GM18502 (cell line): ENCODE measurements around the gene LAD1.

Source experiments
- ATAC-seq: cut with Tn5 transposase; IDR thresholded peaks from one replicate; pipeline ENCODE4 v1.9.1; 2021; ENCODE audit warnings: mild to moderate bottlenecking; ENCODE audit not compliant: unreplicated experiment, poor library complexity

Gene LAD1

DNA sequence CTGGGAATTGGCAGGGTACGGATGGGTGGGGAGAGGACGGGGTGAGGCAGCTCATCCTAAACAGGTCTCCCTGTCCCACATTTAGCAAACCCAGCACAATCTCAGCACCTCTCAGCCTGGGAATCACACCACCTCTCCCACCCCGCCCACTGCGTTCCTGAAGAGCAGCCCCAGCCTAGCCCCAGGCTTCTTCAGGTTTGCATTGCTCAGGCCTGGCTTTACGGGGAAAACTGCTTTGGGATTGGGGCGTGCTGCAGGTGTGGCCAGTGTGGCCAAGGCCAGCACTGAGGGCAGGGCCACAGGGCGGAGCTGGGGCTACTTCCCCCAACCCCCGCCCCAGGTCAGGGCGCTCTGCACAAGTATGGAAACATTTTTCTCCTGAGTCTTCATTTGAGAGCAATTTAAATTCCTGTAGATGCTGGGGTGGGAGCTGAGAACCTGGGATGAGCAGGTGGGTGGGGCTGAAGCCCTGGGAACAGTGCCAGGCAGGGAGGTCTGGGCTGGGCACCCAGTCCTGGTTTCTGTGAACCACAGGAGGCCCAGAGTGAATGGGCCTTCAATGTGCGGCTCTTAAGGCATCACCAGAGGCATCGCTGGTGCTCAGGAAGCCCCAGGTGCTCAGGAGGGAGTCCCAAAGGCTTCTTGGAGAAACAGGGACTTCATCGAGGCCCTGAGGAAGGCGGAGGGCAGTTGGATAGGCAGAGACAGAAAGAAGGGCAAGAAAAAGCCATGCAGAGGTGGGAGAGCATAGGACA lies 45.8 kb downstream of the LAD1 start:
- ATAC-seq = no peak

DNA sequence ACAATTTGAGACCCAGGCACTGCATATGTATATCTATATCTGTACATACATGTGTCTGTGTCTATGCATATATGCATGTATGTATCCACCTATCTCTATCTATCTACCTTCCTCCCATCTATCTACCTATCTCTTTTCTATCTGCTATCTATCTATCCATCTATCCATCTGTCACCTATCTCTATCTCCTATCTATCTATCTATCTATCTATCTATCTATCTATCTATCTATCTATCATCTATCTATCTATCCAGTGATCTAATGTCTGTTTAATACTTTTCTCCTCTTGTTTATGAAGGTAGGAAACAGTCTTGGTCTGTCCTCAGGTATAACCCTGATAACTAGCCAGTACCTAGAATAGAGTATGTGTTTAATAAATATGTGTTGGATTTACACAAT lies 47.5 kb downstream of the LAD1 start:
- no peak for ATAC-seq

DNA sequence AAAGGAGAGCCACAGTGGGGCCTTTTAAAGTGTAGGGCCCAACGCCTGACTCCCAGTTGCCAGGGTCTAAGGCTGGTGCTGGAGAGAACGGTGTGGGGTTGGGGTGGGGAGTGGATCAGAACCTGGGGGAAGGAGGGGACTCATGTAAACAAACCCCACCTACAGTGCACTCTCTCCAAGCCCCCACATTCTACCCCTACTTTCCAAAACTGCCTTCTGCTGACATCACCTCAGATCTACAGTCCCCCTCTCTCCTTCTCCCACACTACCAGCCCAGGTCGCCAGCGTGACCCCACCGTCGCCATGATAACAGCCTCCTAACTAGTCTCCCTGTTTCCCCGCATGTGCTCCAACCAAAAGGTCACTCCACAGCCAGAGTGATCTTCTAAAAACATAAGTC lies 48.2 kb downstream of the LAD1 start:
- no peak for ATAC-seq

DNA sequence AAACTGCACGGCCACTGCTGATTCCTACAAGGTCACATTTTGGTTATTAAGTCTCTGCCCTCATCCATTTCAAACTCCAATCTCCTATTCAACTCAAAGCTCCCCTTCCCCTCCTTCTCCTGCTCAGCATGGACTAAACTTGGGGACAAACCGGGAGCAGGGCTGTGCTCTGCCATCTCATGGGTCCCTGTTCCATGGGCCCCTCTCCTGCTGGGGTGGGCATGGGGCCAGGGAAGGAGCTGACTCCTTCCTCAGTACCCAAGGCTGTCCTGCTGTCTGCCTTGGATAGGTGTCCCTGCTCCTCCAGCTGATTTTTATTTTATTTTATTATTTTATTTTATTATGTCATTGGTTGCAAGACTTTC lies 48.8 kb downstream of the LAD1 start:
- ATAC-seq = no peak

DNA sequence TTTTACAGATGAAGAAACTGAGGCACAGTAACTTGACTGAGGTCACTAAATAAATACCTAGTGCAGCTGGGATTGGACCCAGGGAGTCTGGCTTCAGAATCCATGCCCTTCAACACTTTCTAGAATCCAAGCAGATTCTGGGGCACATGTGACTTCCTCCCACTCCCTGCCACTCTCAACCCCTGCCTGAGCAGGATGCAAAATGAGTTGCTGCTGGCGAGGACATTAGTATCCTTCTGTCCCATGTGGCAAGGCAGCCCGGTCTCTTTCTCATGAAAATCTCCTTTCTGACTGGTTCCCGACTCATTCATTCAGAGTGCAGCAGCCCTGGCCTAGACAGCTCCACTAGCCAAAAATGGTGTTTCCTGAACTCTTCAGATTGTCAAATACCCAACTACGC lies 50.0 kb downstream of the LAD1 start:
- no peak for ATAC-seq

DNA sequence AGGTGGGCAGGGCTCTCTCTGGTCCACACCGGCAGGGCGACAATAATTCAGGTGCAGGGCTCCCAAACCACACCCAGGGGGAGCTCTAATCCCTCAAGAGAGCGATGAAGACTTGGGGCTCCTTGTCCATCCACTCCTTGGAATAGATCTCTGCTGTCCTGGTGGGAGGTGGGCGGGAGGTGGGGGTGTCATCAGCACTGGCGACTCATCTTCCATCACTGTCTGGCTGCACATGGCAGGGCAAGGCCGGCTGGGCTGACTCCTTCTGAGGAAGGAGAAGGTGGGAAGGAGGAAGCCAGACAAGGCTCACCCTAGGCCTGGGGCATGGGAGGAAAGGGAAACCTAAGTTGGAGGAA lies 50.9 kb downstream of the LAD1 start:
- ATAC-seq = no peak

DNA sequence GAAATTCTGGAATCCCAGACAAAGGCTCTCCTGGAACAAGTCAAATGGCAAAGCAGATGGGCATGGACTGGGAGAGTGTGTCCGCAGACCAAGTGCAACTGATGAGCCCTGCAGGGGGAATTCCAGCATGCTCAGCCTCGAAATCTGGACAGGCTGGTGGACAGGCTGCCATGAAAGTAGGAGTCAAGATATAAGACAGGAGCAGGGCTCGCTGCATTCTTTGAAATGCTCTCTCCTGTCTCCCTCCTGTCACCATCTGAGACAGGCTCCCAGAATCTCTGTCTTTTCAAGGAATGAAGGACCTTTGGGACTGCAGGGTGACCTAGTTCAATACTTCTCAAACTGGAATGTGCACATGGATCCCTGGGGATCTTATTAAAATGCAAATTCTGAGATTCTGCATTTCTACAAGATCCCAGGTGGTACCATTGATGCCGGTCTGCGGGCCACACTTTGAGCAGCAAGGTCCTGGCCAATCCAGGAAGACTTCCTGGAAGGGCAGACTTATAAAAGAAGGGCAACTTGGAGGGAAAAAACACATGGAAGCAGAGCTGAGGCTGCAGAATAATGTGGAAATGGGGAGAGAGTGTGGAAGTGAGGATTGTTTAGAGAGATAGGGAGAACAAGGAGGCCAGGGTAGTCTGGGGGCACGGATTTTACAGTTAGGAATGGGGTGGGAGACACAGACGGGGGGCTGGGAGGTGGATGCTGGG lies 51.5 kb downstream of the LAD1 start:
- no peak for ATAC-seq

DNA sequence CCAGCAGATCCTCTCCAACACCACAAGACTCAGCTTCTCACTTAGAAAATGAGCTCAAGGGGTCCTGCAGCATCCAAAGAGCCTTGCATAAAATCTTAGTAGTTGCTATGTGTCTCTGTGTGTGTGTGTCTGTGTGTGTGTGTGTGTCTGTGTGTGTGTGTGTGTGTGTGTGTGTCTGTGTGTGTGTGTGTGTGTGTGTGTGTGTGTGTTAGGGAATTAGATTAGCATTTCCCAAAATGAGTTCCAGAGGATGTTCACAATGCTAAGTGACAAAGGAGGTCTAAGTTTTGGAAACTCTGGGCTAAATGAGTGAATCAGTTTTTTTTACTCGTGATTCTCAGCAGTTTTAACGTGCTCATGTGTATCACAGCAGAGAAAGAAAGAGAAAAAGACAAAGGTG lies 52.1 kb downstream of the LAD1 start:
- ATAC-seq = no peak

DNA sequence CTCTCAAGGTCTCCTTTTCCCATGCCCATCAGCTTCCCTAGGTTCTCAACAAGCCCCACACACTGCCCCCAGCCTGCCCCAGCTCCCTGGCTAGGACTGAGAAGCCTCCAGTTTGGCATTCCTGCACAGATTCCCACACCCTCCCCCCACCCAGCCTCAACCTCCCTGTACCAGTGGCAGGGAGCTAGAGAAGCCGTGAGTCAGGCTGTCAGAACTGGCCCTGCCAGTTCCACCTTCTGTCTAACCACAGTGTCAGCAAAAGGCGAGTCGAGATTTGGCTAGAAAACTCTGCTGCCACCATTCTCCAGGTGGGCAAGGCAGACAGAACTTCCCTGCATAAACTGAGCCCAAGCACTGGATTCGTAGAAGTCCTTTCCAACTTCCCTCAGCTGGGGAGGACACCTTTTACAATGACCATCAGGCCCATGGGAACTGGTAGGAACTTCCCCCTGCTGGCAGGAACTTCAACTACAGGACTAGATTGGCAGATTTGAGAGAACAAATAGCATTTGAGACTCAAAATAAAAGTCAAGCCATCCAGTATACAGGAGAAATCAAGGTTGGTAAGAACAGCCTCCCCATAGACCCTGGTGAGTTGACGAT lies 52.7 kb downstream of the LAD1 start:
- ATAC-seq = no peak

DNA sequence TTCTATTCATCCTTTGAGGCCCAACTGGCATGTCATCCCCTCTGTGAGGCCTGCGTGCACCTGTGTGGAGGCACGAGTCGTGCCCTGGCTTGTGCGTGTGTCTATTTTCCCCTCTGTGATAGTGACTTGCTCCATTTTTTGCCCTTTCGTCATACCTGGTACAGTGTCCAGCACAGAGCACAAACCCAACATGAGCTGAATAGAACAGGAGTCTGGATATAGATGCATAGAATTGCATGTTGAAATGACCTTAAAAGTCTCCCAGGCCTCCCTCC lies 54.1 kb downstream of the LAD1 start:
- ATAC-seq = no peak

DNA sequence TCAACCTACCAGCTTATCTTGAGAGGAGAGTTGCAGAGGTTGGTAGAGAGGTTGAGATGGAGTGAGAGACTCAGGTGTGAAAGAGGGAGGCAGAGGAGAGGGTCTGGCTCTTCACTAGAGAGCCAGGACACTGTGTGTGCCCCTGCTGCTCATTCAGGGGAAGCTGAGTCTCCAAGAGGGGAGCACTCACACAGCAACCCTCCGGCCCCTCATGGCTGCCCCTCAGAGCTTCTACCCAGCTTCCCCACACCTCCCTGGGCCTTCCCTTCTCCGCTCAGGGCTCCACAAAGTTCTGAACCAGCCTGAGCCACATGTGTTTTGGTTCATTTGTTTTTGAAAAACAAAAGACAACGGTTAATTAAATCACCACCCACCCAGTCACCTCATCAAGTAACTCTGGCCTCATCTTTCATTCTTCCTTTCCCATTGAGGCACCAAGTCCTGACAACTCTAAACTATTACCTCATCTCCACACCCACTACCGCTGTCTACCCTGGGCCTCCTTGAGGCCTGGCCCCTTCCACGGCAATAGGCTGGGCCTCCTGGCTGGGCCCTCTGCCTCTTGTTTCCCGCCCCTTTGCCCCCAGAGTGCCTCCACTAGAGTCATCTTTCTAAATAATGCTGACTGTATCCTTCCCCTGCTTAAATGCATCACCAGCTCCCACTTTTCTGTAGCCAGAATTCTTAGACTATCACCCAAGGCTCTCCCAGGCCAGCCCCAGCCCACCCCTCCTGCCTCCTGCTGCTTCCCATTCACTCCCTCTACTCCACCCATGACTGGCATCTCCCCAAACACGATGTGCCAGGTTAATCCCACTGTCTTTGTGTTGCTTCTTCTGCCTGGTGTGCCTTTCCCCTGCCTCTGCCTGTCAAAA lies 54.7 kb downstream of the LAD1 start:
- ATAC-seq = no peak

DNA sequence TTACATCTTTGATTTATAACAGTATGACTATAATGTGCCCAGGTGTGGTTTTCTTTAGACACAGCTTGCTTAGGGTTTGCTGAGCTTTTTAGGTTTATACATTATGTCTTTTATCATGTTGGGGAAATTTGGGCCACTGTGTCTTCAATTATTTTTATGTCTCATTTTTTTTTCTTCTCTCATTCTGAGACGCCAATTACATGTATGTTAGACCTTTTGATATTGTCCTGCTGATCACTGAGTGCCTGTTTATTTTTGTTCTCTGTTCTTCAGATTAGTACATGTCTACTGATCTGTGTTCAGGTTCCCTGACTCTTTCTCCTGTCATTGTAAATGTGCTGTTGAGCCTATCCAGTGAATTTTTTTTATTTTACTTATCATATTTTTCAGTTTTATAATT lies 57.7 kb downstream of the LAD1 start:
- no peak for ATAC-seq

DNA sequence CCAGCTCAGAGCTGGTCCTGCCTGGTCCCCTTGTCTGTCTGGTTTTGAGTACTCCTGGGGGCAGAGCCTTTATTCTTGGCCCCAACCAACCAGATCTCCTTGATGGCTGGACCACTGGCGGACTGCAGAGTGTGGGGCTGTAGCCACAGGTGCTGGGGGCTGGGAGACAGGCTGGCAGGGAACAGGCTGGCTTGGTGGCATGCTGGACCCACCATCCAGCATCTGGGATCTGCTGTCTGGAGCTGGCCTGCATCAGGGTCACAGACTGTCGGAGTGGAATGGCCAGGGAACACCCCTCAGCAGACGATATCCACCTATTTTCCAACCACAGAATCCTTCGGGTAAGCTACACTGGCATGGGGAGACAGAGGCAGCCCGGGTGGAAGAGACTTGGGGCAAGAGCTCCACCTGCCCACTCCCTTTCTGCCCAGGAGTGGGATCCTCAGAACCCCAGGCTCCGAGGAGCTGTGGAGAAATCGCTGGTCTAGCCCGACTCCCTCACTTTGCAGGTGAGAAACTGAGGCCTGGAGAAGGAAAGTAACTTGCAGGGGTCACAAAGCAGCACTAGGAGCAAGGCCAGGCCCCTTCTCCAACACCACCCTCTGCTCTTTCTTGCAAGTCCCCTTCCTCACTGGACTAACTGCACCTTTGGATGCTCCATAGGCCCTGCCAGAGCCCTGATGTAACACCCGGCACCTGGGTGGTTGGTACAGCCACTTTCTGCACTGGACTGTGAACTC lies 62.2 kb downstream of the LAD1 start:
- no peak for ATAC-seq

DNA sequence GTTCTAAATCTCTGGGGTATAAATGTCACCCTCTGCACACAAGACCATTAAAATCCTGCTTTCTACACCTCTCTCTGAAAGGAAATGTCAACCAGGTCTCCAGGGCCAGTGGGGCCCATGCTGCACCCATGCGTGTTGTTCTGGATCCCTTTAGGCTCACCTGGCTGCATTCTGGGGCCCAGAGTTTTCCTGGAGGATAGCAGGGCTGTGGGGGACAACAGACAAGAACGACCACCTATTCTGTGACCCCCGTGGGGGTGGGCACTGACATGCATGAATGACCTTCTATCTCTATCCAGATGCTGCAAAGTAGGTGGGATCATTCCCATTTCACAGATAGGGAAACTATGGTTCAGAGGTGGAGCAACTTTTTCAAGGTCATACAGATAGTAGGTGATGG lies 63.2 kb downstream of the LAD1 start:
- ATAC-seq = no peak

DNA sequence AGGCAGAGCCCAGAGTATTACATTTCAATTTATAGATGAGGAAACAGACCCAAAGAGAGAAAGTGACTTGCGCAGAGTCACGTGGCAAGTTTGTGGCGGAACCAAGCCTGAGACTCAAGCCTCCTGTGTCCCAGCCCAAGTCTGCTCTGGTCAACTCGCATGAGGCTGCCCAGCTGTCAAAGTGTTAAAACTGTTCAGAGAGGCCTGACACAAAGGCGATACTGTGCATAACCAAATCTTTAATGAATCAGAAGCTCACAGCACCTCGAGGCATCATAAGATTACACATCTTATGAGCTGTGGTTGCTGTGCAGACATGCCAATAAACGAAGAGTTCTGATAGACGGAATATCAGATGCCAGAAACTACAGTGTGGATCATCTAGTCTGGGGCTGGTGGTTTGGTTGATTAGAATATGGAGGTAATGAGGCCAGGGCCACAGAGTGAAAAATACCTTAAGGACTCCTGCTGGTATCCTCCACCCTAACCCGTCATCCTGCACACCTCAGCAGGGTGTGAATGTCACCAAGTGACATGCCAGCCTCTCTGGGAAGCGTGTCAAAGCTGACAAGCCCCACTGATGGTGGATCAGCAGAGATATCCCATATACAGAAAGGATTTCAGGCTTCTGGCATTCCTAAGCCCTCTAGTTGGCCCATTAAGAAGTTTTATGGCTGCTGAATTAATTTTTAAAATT lies 63.8 kb downstream of the LAD1 start:
- ATAC-seq = no peak

DNA sequence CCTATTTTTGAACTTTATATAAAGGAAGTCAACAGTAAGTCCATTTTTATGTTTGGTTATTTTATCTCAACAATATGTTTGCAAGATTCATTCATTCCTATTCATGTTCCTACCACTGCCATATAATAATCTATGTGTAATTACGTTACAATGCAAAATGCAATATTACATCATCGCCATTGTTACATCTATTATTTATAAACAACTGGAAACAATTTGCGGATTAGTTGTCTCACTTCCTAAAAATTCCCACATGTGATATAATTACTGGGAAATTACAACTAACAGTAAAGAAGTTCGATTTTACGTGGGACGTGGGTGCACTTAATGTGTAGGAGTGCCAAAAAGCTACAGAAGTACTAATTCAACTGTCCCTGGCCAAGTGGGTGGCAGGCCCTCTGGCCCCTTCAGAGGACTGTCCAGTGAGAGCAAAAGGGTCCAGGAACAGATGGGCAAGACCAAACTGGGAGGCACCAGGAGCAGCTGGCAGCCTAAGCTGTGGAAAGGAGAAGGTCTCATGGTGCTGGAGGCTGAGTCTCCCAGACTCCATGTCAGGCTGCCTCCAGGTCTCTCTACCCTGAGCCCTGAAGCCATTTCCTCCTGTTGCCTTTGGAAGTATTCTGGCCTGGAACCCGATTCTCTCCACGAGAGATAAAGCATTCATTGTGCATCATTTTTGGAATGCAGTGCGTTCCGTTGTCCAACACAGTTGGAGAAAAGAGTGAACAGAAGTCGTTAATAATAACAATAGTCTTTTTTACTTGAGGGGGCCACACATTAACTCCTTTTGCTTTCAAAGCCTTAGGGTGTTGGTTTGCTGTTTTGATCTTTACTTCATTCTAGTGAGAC lies 64.6 kb downstream of the LAD1 start:
- no peak for ATAC-seq

DNA sequence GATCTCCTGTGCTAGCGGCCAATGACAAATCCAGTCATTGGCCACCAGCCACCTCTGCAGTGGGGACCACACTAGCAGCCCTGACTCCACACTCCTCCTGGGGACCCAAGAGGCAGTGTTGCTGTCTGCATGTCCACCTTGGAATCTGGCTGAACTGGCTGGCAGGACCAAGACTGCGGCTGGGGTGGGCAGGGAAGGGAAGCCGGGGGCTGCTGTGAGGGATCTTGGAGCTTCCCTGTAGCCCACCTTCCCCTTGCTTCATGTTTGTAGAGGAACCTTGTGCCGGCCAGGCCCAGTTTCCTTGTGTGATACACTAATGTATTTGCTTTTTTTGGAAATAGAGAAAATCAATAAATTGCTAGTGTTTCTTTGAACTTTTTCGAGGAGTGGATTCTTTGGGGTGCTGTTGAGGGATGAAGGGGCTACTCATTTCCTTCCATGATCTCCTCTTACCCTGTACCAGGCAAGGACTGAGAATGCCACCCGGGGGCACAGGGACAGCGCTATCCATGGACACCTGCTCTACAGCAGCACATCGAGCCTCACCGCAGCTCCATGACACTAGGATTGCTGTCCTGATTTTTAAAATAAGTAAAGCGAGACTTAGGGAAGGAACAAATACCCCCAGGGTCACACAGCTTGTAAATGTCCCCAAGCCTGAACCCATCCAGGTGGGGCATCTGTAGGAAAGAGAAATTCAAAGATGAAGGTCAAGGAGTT lies 66.3 kb downstream of the LAD1 start:
- no peak for ATAC-seq

DNA sequence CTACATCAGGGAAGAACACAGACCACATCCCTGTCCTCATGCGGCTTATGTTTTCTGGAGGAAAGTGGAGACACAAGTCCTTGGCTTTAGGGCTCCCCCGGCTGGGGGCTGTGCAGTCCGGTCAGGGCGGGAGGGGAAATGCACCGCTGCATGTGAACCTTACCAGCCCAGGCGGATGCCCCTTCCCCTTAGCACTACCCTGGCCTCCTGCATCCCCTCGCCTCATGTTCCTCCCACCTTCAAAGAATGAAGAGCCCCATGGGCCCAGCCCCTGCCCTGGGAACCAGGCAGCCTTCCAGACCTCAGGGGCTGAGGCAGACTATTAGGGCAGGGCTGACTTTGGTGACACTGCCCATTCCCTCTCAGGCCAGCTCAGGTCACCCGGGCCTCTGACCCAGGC lies 67.1 kb downstream of the LAD1 start:
- ATAC-seq = no peak
